RPMI8226 (cell line): ENCODE results near the gene CDC42BPA.

ENCODE experiments used
- DNase-seq: peaks from one replicate; pipeline ENCODE4 v3.0.0-alpha.2; 2015

The CDC42BPA gene

DNA sequence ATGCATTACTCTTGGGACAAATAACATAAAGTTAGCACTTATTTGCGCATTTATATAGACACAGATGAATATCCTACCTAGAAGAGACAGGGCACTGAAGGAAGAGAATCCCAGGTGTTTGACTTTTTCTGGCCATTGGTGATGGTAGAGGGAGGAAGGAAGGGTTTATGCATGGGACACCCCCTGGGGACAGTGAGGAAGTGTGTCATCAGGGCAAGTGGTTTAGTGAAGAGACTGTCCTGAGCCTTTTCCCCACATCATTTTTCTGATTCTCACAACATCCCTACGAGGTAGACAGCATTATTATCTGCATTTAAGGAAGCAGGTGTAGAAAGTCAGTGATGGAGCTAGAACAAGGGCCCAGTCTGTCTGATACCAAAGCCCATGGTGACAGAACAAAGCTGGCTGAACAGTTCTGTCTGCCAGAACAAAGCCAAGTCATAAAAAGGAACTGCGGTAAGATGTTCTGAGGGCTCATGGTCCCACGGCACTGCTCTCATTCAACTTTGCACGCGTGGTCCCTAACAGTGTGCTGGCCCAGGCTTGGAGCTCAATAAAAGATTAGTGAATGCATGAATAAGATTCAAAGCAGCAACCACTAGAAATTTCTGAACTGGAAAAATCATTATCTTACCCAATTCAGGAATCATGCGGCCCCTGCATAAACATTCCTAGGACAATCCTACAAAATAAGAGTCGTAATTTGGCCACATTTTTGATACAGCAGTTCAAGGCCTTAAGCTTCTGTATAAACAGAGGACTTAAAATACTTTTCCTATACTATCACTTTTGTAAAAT is 12.2 kb upstream of the CDC42BPA start:
- no peak for DNase-seq

GRCh38 chr1:227328405-227329019 is 10.2 kb upstream of the CDC42BPA start:
- DNase-seq, result no peak

GRCh38 chr1:227325156-227325555 is 6.9 kb upstream of the CDC42BPA start:
- DNase-seq, result no peak

- no peak for DNase-seq
Measured at GRCh38 chr1:227323967-227324268, 5.6 kb upstream of the CDC42BPA start.

GRCh38 chr1:227323171-227323966 is 5.1 kb upstream of the CDC42BPA start:
- DNase-seq, result no peak

DNA sequence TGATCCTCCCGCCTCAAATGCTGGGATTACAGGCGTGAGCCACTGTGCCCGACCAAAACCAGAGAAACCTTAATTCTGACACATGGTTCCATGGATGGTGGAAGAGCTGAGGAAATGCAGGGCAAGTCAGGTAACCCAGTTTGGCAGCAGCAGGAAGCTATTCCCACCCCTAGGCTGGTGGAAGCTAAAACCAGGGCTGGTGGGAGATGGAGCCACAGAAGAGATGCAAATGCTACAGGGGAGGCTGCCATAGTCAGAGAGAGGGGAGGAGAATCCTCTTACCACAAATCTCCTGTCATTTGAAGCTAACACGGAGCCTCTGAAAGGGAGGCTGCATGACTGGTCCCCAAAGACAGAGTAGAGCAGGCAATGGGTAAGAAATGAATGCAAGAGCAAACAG is 4.1 kb upstream of the CDC42BPA start:
- no peak for DNase-seq

DNA sequence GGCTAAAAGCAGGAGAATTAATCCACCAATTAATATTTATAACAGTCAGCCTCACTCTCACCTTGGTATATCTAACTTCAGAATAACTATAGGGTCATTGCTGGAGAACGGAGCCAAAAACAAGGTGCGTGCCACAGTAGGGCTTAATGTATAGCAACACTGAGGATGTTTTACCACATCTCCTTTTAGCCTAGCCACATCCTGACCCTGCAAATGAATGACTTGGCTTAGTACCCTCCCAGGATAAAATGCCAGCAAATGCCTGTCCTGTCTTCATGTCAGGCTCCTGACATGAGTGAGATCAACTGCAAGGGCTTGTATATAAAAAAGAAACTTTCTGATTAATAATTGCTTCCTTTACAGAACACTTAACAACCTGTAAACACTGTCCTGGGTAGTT is 2.7 kb upstream of the CDC42BPA start:
- DNase-seq, result no peak

DNA sequence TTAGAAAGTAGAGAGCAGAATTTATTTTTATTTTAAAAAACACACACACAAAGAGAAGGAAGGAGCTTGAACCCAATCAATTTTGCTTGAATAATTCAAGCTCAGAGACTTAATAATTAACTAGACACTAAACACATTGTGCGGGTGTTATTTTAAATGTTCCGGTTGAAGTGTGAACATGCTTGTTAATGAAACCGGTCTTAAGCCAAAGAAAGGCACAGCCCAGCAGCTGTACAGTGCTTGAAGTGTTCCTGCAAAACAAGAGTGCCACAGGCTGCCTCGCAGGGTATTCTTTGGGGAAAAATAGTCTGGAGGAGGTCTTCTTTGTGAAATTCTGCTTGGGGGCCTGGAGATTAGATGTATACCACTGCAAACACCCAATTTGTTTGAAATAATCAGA is 2.2 kb upstream of the CDC42BPA start:
- DNase-seq, result no peak

DNA sequence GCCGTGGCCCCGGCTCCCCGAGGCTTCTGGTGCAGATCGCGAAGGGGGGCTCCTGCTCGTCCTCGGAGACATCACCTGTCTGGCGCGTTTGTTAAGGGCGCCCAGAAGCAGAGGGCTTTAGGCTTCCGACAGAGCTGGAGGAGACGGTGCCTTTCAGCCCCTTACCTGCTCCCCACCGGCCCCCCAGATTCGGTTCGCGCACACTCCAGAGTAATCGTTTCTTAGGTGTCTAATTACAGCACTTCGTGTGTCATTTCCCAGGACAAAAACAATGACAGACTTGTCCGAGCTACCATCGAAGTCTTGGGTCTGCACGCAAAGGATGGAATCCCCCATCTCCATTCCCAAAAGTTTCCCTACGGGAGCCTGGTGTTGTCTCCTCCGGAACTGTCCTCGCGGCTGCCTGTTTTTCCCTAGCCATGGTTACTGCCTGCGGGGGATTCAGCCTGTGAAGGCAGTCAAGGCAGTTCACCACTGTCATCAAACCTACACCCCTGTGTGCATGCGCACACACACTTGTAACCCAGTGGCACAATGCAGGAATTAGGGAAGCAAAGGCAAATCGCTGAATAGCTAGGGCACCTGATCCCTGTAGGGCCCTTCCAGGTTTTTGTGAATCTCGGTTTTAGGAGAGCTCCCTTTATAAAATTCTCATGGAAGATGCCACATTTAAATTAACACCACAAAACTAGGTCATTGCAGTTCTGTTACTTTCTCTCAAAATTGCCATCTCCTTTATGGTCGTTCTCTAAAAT is 738 bp upstream of the CDC42BPA start:
- no peak for DNase-seq

- no peak for DNase-seq
Measured at GRCh38 chr1:227317523-227318015, 723 bp downstream of the CDC42BPA start.

DNA sequence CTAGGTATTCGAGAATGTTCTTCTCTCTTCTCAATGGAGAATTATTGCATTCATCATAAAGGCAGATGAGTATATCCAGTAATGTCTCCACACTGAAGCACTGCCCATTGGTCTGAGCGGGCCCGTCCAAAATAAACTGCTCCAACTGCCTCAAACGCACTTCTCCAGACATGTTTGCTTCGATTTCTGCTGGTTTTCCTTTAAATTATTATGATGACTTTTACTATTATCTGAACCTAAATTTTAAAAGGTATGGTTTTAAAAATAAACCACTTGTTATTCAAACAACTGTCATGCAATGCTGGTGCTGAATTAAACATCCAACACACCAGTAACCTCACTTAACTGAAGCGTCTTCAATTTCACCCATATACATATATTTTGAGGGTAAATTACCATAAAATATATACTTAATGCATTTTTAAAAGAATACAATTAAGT is 1.3 kb downstream of the CDC42BPA start:
- DNase-seq, result no peak

- no peak for DNase-seq
Measured at GRCh38 chr1:227316456-227316855, 1.8 kb downstream of the CDC42BPA start.

DNA sequence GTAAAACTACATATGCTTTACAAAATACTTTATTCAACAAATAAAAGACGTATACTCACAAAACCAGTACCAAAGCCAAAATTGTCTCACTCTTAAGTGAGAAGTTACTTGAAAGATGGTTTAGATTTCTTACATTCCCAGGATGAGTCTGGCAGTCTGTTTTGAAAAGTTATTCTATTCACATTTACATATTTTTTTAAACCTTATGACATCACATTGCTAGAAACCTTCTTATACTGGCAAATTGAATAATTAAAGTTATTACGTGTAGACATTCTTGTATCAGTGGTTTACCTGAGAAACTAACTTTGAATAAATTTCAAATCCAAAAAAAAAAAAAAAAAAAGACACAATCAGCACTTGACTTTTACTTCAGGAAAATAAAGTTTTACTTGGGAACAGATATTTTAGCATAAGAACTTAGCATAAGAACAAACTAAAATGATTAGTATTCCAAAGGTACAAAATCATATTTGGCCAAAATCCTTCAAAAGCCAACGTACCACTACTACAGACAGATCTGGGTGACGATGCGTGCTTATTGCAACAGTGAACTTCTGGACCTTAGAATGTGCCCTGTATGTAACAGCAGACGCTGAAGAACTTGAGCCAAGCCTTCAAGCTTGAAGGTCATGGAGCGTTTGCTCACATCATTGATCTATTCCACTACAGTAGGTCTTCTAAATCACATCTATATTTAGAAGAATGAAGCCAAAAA is 2.5 kb downstream of the CDC42BPA start:
- no peak for DNase-seq

- DNase-seq, result no peak
Measured at GRCh38 chr1:227314014-227314848, 4.1 kb downstream of the CDC42BPA start.

DNA sequence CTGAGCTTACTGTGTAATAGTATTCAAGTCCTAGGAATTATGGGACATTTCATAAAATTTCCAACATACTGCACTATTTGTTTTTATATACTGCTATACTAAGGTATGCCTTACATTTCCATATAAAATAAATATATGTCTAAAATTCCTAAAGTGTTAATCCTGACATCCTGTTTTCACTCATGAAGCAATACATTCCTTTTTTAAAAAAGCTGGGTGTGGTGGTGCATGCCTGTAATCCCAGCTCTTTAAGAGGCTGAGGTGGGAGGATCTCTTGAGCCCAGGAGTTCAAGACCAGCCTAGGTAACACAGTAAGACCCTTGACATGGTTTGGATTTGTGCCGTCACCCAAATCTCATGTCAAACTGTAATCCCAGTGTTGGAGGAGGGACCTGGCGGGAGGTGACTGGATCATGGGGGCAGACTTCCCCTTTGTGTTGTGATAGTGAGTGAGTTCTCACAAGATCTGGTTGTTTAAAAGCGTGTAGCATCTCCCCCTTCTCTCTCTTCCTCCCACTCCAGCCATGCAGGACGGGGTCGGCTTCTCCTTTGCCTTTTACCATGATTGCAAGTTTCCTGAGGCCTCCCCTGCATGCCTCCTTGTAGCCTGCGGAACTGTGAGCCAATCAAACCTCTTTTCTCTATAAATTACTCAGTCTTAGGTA is 5.8 kb downstream of the CDC42BPA start:
- DNase-seq, result no peak

DNA sequence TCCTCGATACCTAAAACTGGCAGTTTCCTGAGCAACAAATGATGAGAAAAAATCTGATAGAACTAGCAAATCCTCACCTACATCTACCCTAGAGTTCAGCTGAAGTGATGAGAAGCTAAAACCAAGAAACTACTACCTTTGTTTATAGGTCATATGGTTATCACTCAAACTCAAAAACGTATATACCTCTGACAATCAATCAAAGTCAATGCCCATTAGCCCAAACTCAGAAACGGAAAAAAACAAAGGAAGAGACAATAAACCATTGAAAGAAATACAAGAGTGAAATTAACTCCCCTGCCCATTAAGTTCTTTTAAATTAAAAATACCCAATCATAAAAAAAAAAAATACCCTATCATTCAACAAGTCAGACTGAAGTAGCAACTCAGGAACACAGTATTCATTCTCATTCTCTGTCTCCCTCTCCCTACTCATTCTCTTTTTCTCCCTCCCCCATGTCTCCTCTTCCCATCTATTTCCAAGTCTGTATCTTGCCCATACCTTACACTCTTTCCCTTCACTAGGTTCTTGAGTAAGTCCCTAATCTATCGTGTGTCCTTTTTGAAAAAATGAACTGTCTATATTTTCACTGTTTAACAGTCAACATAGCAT is 6.8 kb downstream of the CDC42BPA start:
- no peak for DNase-seq

DNA sequence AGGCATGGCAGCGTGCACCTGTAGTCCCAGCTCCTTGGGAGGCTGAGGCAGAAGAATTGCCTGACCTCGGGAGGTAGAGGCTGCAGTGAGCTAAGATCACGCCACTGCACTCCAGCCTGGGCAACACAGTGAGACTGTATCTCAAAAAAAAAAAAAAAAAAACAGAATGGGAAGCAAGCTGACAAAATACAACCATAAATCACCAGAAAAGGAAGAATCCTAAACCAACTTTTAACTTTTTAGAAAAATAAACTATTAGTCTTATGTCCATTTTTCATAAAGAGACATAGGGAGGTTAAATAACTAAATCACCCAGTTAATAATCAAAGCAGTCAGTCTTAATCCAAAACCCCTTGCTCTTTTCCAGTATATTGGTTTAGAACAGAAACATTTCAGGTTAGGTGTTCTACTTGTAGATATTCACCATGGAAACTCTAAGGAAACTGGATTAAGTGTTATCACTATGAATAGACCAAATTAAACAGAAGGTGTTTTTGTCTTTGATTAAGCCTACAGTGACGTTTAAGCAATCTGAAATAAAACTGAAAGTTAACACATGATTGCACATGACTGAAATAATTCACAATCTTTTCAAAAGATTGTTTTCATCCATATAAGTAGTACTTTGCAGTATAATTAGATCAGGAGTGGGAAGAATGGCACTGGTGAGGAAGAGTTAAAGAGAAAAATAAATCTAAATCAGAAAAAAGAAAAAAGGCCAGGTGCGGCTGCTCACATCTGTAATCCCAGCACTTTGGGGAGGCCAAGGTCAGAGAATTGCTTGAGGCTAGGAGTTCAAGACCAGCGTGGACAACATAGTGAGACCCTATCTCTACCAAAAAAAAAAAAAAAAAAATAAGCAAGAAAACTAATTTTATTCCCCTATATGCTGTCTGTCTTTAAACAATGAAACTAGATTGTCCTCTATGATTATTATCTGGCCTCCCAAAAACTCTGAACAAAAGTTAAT is 9.6 kb downstream of the CDC42BPA start:
- DNase-seq, result no peak

- DNase-seq, result no peak
Measured at GRCh38 chr1:227306689-227307088, 11.6 kb downstream of the CDC42BPA start.
